Hepatocyte (in vitro differentiated cells): Measurements from ENCODE around the gene LIN54.

Source experiments
- CTCF ChIP-seq: fragments of 200-600 bp; sonication (generic); IDR thresholded peaks from 2 replicates; pipeline ENCODE4 v1.5.1; 2016; ENCODE audit warnings: antibody characterized with exemption, mild to moderate bottlenecking; ENCODE audit not compliant: poor library complexity
- EZH2 ChIP-seq: fragments of 200-600 bp; sonication (generic); IDR thresholded peaks from 2 replicates; pipeline ENCODE4 v1.6.1; 2016; ENCODE audit warnings: antibody characterized with exemption, mild to moderate bottlenecking, borderline replicate concordance

GRCh38 chr4:83013420-83013867 is 2.8 kb upstream of the LIN54 start:
- TF ChIP-seq CTCF: no peak
- TF ChIP-seq EZH2: no peak
